Mesothelial cell of epicardium (in vitro differentiated cells): ENCODE results near the gene TSSK6. TPM values are rescaled to one million over a fixed set of nuclear protein-coding genes. Genes with fewer than 3 reads are reported as not detected.
A peak's percentile ranks its signal among the peaks of the same experiment; 100 is the strongest.

Source experiments
- DNase-seq, 2 experiments: peaks; one replicate each; pipeline ENCODE4 v3.0.0; 2021; ENCODE audit warnings: low spot score in 2 of 2; ENCODE audit not compliant: unreplicated experiment in 2 of 2
- H3K27ac Mint-ChIP-seq: 2 replicates; pipeline ENCODE4 v1.8.0; 2021; ENCODE audit warnings: mixed read lengths
- H3K27me3 Mint-ChIP-seq: 2 replicates; pipeline ENCODE4 v1.8.0; 2021; ENCODE audit warnings: low read depth, mixed read lengths
- H3K36me3 Mint-ChIP-seq: 2 replicates; pipeline ENCODE4 v1.8.0; 2021; ENCODE audit warnings: mixed read lengths
- H3K4me1 Mint-ChIP-seq: 2 replicates; pipeline ENCODE4 v1.8.0; 2021; ENCODE audit warnings: mixed read lengths
- H3K4me3 Mint-ChIP-seq: 2 replicates; pipeline ENCODE4 v1.8.0; 2021; ENCODE audit warnings: mild to moderate bottlenecking, moderate library complexity, mixed read lengths
- H3K9me3 Mint-ChIP-seq: 2 replicates; pipeline ENCODE4 v1.8.0; 2021; ENCODE audit warnings: mixed read lengths
- total RNA-seq: library from RNA; stranded (reverse); gene quantifications from 3 replicates; pipeline ENCODE4 v1.2.1, GENCODE V29; 2021
- TF ChIP-seq, protein P1 (sequence below): fragments of 200-600 bp; sonication (generic); IDR thresholded peaks from one replicate; pipeline ENCODE4 v1.5.0; 2021; ENCODE audit warnings: antibody characterized with exemption; ENCODE audit not compliant: unreplicated experiment

Gene TSSK6
- total RNA-seq, 1 donor from 2014 or later, result 2.1 TPM

DNA sequence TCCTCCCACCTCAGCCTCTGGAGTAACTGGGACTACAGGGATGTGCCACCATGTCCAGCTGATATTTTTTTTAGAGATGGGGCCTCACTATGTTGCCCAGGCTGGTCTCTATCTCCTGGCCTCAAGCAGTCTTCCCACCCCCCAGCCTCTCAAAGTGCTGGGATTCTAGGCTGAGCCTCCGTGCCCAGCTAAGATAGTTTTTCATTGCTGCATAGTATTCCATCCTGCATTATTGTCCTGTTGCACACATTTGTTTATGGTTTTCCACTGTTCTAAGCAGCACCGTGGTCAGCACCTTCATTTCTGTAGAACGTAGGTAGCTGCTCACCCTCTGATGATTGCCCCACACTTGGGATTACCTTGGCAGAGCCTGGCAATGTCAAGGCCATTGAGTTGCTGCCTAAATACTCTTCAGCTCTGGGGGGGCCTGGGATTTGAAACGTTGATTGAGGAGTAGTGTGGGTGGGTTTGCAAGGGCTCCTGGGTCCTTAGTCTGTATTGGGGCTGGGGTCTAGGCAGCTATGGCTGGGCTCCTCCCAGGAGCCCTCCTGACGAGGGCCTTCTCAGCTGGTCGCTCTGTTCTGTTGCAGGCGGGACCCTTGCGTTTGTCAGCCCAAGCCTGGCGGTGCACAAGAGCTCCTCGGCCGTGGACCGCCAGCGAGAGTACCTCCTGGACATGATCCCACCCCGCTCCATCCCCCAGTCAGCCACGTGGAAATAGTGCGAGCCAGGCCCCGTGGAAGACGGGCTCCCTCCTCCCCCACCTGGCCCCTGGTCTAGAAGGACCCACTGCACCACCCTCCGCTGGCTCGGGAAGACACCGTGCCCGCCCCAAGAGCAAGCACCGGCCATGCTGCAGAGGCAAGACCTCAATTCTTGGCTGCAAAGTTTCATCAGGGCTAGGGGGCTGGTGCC is 10.3 kb downstream of the TSSK6 start:
- no peak for DNase-seq
- TF ChIP-seq, protein P1, sequence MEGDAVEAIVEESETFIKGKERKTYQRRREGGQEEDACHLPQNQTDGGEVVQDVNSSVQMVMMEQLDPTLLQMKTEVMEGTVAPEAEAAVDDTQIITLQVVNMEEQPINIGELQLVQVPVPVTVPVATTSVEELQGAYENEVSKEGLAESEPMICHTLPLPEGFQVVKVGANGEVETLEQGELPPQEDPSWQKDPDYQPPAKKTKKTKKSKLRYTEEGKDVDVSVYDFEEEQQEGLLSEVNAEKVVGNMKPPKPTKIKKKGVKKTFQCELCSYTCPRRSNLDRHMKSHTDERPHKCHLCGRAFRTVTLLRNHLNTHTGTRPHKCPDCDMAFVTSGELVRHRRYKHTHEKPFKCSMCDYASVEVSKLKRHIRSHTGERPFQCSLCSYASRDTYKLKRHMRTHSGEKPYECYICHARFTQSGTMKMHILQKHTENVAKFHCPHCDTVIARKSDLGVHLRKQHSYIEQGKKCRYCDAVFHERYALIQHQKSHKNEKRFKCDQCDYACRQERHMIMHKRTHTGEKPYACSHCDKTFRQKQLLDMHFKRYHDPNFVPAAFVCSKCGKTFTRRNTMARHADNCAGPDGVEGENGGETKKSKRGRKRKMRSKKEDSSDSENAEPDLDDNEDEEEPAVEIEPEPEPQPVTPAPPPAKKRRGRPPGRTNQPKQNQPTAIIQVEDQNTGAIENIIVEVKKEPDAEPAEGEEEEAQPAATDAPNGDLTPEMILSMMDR, result no peak
- H3K36me3 Mint-ChIP-seq, result peaks cover 44% of the 10 kb centered on the region
- H3K4me3 Mint-ChIP-seq, result no peak overlapping the region
- H3K27me3 Mint-ChIP-seq, result no peaks in the 10 kb centered on the region
- no peak overlapping the region for H3K27ac Mint-ChIP-seq
- no peaks in the 10 kb centered on the region for H3K4me1 Mint-ChIP-seq
- H3K9me3 Mint-ChIP-seq, result no peaks in the 10 kb centered on the region

DNA sequence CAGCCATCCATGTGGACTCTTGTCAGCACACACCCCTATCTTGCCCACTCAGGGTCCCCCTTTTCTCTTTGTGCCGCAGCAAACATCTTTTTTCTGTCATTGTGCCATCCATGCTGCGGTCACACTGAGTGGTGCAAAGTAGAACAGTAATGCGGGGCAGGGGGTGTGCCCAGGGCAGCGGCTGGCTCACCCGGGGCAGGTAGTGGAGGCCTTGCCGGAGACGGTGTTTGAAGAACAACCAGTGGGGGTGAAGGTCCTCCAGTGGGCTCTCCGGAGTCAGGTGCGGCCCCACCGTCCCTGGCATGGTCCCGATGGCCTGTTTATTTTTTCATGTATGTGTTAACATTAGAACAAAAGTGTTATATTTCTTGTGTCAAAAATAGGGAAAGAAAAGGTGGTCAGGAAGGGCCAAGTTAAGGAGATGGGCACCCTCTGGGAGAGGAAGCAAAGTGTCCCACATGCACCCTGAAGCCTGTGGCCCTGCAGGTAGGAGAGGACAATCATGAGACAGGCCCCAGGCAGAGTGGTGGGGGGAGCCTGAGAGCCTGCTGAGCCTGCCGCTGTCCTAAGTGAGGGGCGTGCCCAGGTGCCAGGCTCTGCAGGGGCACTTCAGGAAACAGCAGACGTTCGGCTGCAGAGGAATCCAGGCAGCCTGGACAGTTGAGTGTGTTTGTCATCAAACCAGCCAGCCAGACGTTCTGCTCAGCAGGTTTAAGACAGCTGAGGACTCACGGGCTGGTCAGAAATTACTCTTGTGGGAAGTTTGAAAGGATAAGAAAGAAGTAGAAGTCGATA is 12.3 kb downstream of the TSSK6 start:
- Mint-ChIP-seq H3K4me3 (no peak overlapping the region), H3K27me3 (no peaks in the 10 kb centered on the region), H3K36me3 (peaks cover 47% of the 10 kb centered on the region), H3K27ac (peak overlapping the region; percentile 55), H3K9me3 (no peaks in the 10 kb centered on the region), H3K4me1 (no peaks in the 10 kb centered on the region)
- no peak for DNase-seq
- TF ChIP-seq, protein P1, result no peak

DNA sequence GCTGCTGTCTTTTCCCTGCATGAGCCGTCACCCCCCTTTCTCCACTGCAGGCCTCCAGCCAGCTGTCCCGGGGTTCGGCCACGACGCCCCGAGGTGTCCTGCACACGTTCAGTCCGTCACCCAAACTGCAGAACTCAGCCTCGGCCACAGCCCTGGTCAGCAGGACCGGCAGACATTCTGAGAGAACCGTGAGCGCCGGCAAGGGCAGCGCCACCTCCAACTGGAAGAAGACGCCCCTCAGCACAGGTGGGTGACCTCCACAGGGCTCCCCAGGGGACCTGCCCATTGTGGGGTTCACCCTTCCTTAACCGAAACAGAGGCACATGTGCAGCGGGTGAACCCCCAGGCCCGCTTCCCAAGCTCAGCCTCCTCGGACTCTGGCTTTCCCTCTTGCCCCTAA is 13.1 kb downstream of the TSSK6 start:
- Mint-ChIP-seq H3K27me3 (no peaks in the 10 kb centered on the region), H3K4me3 (no peak overlapping the region), H3K36me3 (peaks cover 44% of the 10 kb centered on the region), H3K27ac (no peak overlapping the region), H3K9me3 (no peaks in the 10 kb centered on the region), H3K4me1 (no peaks in the 10 kb centered on the region)
- DNase-seq, result no peak
- TF ChIP-seq, protein P1, result no peak

DNA sequence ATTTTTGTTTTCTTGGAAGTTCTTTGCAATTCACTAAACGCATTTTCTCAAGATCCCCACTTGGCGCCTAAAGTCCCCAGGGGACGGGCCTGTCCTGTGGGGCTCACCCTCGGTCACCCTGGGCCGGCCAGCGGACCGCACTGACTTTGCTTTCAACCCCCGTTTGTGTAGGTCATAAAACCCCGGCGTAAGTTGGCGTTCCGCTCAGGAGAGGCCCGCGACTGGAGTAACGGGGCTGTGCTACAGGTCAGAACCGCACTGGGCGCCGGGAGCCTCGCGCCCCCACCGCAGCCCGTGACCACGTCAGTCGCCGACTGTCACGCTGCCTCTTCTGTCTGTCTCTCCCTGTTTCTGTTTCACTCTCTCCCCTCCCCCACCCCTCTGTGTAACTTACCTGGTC is 13.6 kb downstream of the TSSK6 start:
- Mint-ChIP-seq H3K27ac (no peak overlapping the region), H3K4me3 (no peak overlapping the region), H3K4me1 (no peaks in the 10 kb centered on the region), H3K36me3 (peaks cover 42% of the 10 kb centered on the region), H3K27me3 (no peaks in the 10 kb centered on the region), H3K9me3 (no peaks in the 10 kb centered on the region)
- no peak for DNase-seq
- TF ChIP-seq, protein P1, result no peak

DNA sequence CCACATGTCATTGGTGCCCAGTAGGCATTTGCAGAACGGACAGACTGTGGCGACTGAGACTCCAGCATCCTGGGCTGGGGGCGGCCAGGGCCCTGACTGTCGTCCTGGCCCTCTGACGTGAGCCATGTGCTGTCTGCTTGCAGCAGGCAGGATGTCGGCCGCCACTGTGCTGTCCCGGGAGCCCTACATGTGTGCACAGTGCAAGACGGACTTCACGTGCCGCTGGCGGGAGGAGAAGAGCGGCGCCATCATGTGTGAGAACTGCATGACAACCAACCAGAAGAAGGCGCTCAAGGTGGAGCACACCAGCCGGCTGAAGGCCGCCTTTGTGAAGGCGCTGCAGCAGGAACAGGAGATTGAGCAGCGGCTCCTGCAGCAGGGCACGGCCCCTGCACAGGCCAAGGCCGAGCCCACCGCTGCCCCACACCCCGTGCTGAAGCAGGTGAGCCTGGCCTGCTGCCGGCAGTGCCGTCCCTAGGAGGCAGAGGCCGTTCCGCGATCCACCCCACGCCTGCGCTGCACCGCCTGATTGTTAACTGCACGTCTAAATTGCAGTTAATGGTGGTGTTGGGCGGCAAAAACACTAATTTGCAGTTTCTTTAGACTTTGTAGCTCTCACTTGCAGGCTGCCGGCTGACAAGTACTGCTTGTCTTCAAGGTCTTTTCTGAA is 14.2 kb downstream of the TSSK6 start:
- TF ChIP-seq, protein P1, result no peak
- Mint-ChIP-seq H3K4me3 (no peak overlapping the region), H3K4me1 (no peaks in the 10 kb centered on the region), H3K27ac (no peak overlapping the region), H3K36me3 (peaks cover 40% of the 10 kb centered on the region), H3K9me3 (no peaks in the 10 kb centered on the region), H3K27me3 (no peaks in the 10 kb centered on the region)
- DNase-seq, result no peak
